Left kidney (tissue), 8 donors: ENCODE data around the gene OPTN. TPM values are rescaled to one million over a fixed set of nuclear protein-coding genes. Genes with fewer than 3 reads are reported as not detected.
"Not testable (repeated sequence)": the region's sequence is repeated elsewhere in the genome, so short reads cannot be mapped to it uniquely, and the experiment has no call there.

ENCODE experiments used
- DNase-seq: peaks from one replicate; pipeline ENCODE4 v3.0.0-alpha.2; 2013
- long read RNA-seq, 8 donors: transcript quantifications; one replicate each; lab custom pipeline, GENCODE V29; 2026
- polyA plus RNA-seq: library from polyadenylated mRNA; unstranded; fragments of 120-200 nt; gene quantifications from one replicate; pipeline ENCODE4 v1.2.1, GENCODE V29; 2013; ENCODE audit not compliant: insufficient read length

Gene OPTN
- 36.3 TPM for polyA plus RNA-seq
- long read RNA-seq, donor 1, transcript OPTN-205 (14 exons, 3,321 nt) = major isoform, 9 of 10 reads
- long read RNA-seq, donor 1, partial matches to known transcripts = 0 of 10 reads
- long read RNA-seq, donor 1, other reads (novel, unspliced or antisense) = 0 of 10 reads
- long read RNA-seq, donor 2, partial matches to known transcripts = 0 of 2 reads
- long read RNA-seq, donor 2, other reads (novel, unspliced or antisense) = 0 of 2 reads
- long read RNA-seq, donor 3, partial matches to known transcripts = 0 of 1 reads
- long read RNA-seq, donor 3, other reads (novel, unspliced or antisense) = 0 of 1 reads
- long read RNA-seq, donor 4 = 0 reads
- long read RNA-seq, donor 5, transcript OPTN-205 (14 exons, 3,321 nt) = major isoform, 9 of 19 reads
- long read RNA-seq, donor 5, partial matches to known transcripts = 9 of 19 reads
- long read RNA-seq, donor 5, other reads (novel, unspliced or antisense) = 0 of 19 reads
- long read RNA-seq, donor 6, partial matches to known transcripts = 0 of 3 reads
- long read RNA-seq, donor 6, other reads (novel, unspliced or antisense) = 0 of 3 reads
- long read RNA-seq, donor 7, partial matches to known transcripts = 0 of 4 reads
- long read RNA-seq, donor 7, other reads (novel, unspliced or antisense) = 0 of 4 reads
- long read RNA-seq, donor 8, partial matches to known transcripts = 0 of 1 reads
- long read RNA-seq, donor 8, other reads (novel, unspliced or antisense) = 0 of 1 reads

- peak; percentile 85 for DNase-seq
Observed at GRCh38 chr10:13099666-13100348, at the start of gene OPTN. Gene OPTN (plus strand): TSS chr10:13100163. CDS start chr10:13109123, 8,960 bp downstream.

- no peak for DNase-seq
Observed at GRCh38 chr10:13051126-13051694, 48.8 kb upstream of the OPTN start.

- DNase-seq = not testable (repeated sequence)
Observed at GRCh38 chr10:13053208-13053607, 46.8 kb upstream of the OPTN start.

- DNase-seq = no peak
Observed at GRCh38 chr10:13053794-13054462, 46.0 kb upstream of the OPTN start.

- no peak for DNase-seq
Observed at GRCh38 chr10:13054844-13055243, 45.1 kb upstream of the OPTN start.

GRCh38 chr10:13056456-13057077 lies 43.4 kb upstream of the OPTN start:
- peak; percentile 39 for DNase-seq

- DNase-seq = no peak
Observed at GRCh38 chr10:13062803-13063202, 37.2 kb upstream of the OPTN start.

GRCh38 chr10:13066527-13066926 lies 33.4 kb upstream of the OPTN start:
- DNase-seq = no peak

GRCh38 chr10:13067431-13067830 lies 32.5 kb upstream of the OPTN start:
- no peak for DNase-seq

- DNase-seq = no peak
Observed at GRCh38 chr10:13068071-13068470, 31.9 kb upstream of the OPTN start.

- no peak for DNase-seq
Observed at GRCh38 chr10:13068484-13068883, 31.5 kb upstream of the OPTN start.

- no peak for DNase-seq
Observed at GRCh38 chr10:13072339-13072738, 27.6 kb upstream of the OPTN start.

GRCh38 chr10:13074563-13075451 lies 25.2 kb upstream of the OPTN start:
- DNase-seq = peak; percentile 76

- DNase-seq = no peak
Observed at GRCh38 chr10:13078912-13079775, 20.8 kb upstream of the OPTN start.

- no peak for DNase-seq
Observed at GRCh38 chr10:13079776-13080050, 20.2 kb upstream of the OPTN start.

GRCh38 chr10:13080643-13081042 lies 19.3 kb upstream of the OPTN start:
- no peak for DNase-seq

GRCh38 chr10:13083700-13084099 lies 16.3 kb upstream of the OPTN start:
- DNase-seq = not testable (repeated sequence)

GRCh38 chr10:13086056-13086455 lies 13.9 kb upstream of the OPTN start:
- DNase-seq = no peak

- DNase-seq = no peak
Observed at GRCh38 chr10:13087601-13087985, 12.4 kb upstream of the OPTN start.
